ENCODE measurements around the gene BNC1. TPM values are rescaled to one million over a fixed set of nuclear protein-coding genes. Genes with fewer than 3 reads are reported as not detected.

BNC1 gene
- total and polyA plus RNA-seq, 2 donors (not counting 1 experiment from before 2014, with no cell fraction given) = 5.7 to 14.2 TPM

DNA sequence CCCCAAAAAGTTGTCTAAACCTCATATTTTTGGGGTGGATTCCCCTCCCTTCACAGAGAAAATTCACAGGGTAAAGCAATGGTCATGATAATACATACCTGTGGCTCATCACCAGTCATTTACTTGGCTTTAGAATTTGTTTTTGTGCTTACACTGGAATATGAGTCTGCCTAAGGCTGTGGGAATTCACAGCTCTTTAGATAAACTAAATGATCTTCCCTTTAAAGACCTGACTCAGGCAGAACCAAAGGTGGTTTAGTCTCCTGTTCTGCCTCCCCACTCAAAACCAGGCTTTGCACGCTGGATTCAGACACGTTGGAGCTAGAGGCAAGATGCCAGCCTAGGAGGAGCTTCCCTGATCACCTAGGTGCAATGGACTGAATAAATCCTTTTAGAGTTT, 40.3 kb upstream of the BNC1 start:
- TF ChIP-seq, protein P1, sequence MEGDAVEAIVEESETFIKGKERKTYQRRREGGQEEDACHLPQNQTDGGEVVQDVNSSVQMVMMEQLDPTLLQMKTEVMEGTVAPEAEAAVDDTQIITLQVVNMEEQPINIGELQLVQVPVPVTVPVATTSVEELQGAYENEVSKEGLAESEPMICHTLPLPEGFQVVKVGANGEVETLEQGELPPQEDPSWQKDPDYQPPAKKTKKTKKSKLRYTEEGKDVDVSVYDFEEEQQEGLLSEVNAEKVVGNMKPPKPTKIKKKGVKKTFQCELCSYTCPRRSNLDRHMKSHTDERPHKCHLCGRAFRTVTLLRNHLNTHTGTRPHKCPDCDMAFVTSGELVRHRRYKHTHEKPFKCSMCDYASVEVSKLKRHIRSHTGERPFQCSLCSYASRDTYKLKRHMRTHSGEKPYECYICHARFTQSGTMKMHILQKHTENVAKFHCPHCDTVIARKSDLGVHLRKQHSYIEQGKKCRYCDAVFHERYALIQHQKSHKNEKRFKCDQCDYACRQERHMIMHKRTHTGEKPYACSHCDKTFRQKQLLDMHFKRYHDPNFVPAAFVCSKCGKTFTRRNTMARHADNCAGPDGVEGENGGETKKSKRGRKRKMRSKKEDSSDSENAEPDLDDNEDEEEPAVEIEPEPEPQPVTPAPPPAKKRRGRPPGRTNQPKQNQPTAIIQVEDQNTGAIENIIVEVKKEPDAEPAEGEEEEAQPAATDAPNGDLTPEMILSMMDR (conservative IDR thresholded peaks at IDR 0.05 in 1 of 2, IDR thresholded peaks at IDR 0.05 in 1 of 2; ENCODE audit: low read depth in 1 of 2, low read length in 2 of 2) = no peak
- no peak for TF ChIP-seq EZH2 (IDR thresholded peaks at IDR 0.05; ENCODE audit: low read length, missing control alignments)
- H3K4me1 ChIP-seq (ENCODE audit: control insufficient read depth, extremely low read depth, insufficient read depth, low read length) = peaks cover 2% of the 10 kb centered on the region
- no peak overlapping the region for H2AFZ ChIP-seq (ENCODE audit: low read length)
- no peaks in the 10 kb centered on the region for H3K36me3 ChIP-seq (ENCODE audit: control insufficient read depth, insufficient read depth, low read length)
- H3K4me3 ChIP-seq (replicated peaks in 1 of 4; ENCODE audit: control extremely low read depth in 1 of 4, insufficient read depth in 1 of 4, low read depth in 3 of 4, low read length in 4 of 4) = no peak overlapping the region
- no peaks in the 10 kb centered on the region for H3K79me2 ChIP-seq (ENCODE audit: control insufficient read depth, insufficient read depth, low read length)
- DNase-seq (ENCODE audit: low read depth in 2 of 2) = no peak
- no peak overlapping the region for H3K4me2 ChIP-seq (ENCODE audit: extremely low read depth, insufficient read depth, low read length)
- no peaks in the 10 kb centered on the region for H3K27me3 ChIP-seq (ENCODE audit: control insufficient read depth, insufficient read depth, low read length)
- H3K9ac ChIP-seq (ENCODE audit: insufficient read depth, low read length) = no peak overlapping the region
- no peak overlapping the region for H3K27ac ChIP-seq (ENCODE audit: insufficient read depth, low read length)
- H4K20me1 ChIP-seq (ENCODE audit: control insufficient read depth, extremely low read depth, insufficient read depth, low read length) = no peaks in the 10 kb centered on the region
- no peaks in the 10 kb centered on the region for H3K9me3 ChIP-seq (ENCODE audit: control insufficient read depth, insufficient read depth, low read depth, low read length)

DNA sequence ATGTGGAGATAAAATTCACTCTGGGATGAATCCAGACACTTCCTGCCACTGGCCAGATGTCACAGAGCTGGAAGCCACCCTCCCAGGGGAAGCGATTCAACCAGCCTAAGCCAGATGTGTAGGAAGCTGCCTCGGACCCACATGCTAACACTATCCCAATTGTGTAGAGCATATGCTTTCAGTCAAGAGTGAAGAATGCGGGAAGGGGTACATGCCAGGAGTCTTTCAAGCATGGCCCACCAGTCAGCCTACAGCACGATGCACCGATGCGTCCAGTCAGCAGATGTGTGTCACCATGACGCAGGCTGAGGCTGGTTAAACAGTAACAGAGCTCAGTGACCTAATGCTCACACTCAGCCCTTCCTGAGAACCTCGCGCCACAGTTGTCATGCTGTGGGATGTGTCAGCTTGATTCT, 38.8 kb upstream of the BNC1 start:
- H3K9ac ChIP-seq (ENCODE audit: insufficient read depth, low read length) = no peak overlapping the region
- DNase-seq (ENCODE audit: low read depth in 2 of 2) = peak; percentile 94 to 95
- no peak overlapping the region for H3K4me3 ChIP-seq (replicated peaks in 1 of 4; ENCODE audit: control extremely low read depth in 1 of 4, insufficient read depth in 1 of 4, low read depth in 3 of 4, low read length in 4 of 4)
- no peaks in the 10 kb centered on the region for H3K36me3 ChIP-seq (ENCODE audit: control insufficient read depth, insufficient read depth, low read length)
- H3K79me2 ChIP-seq (ENCODE audit: control insufficient read depth, insufficient read depth, low read length) = no peaks in the 10 kb centered on the region
- peak overlapping the region; percentile 11 for H3K4me2 ChIP-seq (ENCODE audit: extremely low read depth, insufficient read depth, low read length)
- no peaks in the 10 kb centered on the region for H3K27me3 ChIP-seq (ENCODE audit: control insufficient read depth, insufficient read depth, low read length)
- TF ChIP-seq, protein P1 (conservative IDR thresholded peaks at IDR 0.05 in 1 of 2, IDR thresholded peaks at IDR 0.05 in 1 of 2; ENCODE audit: low read depth in 1 of 2, low read length in 2 of 2) = no peak
- no peak for TF ChIP-seq EZH2 (IDR thresholded peaks at IDR 0.05; ENCODE audit: low read length, missing control alignments)
- peaks cover 2% of the 10 kb centered on the region for H3K4me1 ChIP-seq (ENCODE audit: control insufficient read depth, extremely low read depth, insufficient read depth, low read length)
- H2AFZ ChIP-seq (ENCODE audit: low read length) = no peak overlapping the region
- peak overlapping the region; percentile 53 for H3K27ac ChIP-seq (ENCODE audit: insufficient read depth, low read length)
- H3K9me3 ChIP-seq (ENCODE audit: control insufficient read depth, insufficient read depth, low read depth, low read length) = no peaks in the 10 kb centered on the region
- no peaks in the 10 kb centered on the region for H4K20me1 ChIP-seq (ENCODE audit: control insufficient read depth, extremely low read depth, insufficient read depth, low read length)

DNA sequence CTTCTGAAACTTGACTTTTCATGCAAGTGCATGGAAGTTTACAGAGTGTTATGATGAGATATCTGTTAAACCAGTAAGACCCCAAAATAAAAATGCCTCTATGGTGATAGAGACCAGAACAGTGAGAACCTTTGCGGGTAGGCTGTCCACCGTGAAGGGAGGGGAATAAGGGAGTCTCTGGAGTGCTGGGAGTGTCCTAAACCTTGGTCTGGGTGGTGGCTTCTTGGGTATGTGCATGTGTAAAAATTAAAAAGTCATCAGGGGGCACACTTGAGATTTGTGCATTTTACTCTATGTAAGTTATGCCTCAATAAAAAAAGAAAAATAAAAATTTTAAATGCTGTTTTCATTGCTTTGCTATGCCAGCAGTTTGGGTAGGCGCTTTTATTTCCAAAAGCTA, 38.2 kb upstream of the BNC1 start:
- no peak overlapping the region for H3K4me2 ChIP-seq (ENCODE audit: extremely low read depth, insufficient read depth, low read length)
- H3K4me3 ChIP-seq (replicated peaks in 1 of 4; ENCODE audit: control extremely low read depth in 1 of 4, insufficient read depth in 1 of 4, low read depth in 3 of 4, low read length in 4 of 4) = no peak overlapping the region
- no peaks in the 10 kb centered on the region for H3K79me2 ChIP-seq (ENCODE audit: control insufficient read depth, insufficient read depth, low read length)
- H4K20me1 ChIP-seq (ENCODE audit: control insufficient read depth, extremely low read depth, insufficient read depth, low read length) = no peaks in the 10 kb centered on the region
- no peaks in the 10 kb centered on the region for H3K9me3 ChIP-seq (ENCODE audit: control insufficient read depth, insufficient read depth, low read depth, low read length)
- H3K9ac ChIP-seq (ENCODE audit: insufficient read depth, low read length) = no peak overlapping the region
- H3K36me3 ChIP-seq (ENCODE audit: control insufficient read depth, insufficient read depth, low read length) = no peaks in the 10 kb centered on the region
- DNase-seq (ENCODE audit: low read depth in 2 of 2) = no peak
- H3K27me3 ChIP-seq (ENCODE audit: control insufficient read depth, insufficient read depth, low read length) = no peaks in the 10 kb centered on the region
- no peak overlapping the region for H2AFZ ChIP-seq (ENCODE audit: low read length)
- TF ChIP-seq, protein P1 (conservative IDR thresholded peaks at IDR 0.05 in 1 of 2, IDR thresholded peaks at IDR 0.05 in 1 of 2; ENCODE audit: low read depth in 1 of 2, low read length in 2 of 2) = no peak
- no peak for TF ChIP-seq EZH2 (IDR thresholded peaks at IDR 0.05; ENCODE audit: low read length, missing control alignments)
- H3K27ac ChIP-seq (ENCODE audit: insufficient read depth, low read length) = peak overlapping the region; percentile 53
- peaks cover 2% of the 10 kb centered on the region for H3K4me1 ChIP-seq (ENCODE audit: control insufficient read depth, extremely low read depth, insufficient read depth, low read length)
